HUES6 (cell line): ENCODE data around the gene RGS7.

Experiments used
- H3K27ac ChIP-seq: 2 replicates; pipeline ENCODE4 v1.7.0; 2013; ENCODE audit warnings: low read depth, mild to moderate bottlenecking, low read length, inconsistent platforms
- H3K27me3 ChIP-seq: 2 replicates; pipeline ENCODE4 v1.6.1; 2013; ENCODE audit warnings: low read length; ENCODE audit not compliant: control insufficient read depth, insufficient read depth
- H3K36me3 ChIP-seq: 2 replicates; pipeline ENCODE4 v1.6.1; 2013; ENCODE audit warnings: low read length; ENCODE audit not compliant: control insufficient read depth, insufficient read depth
- H3K4me1 ChIP-seq: 2 replicates; pipeline ENCODE4 v1.6.1; 2013; ENCODE audit warnings: low read length; ENCODE audit not compliant: control insufficient read depth, insufficient read depth
- H3K4me3 ChIP-seq: 2 replicates; pipeline ENCODE4 v1.5.1; 2013; ENCODE audit warnings: low read depth, low read length
- H3K9ac ChIP-seq: one replicate; pipeline ENCODE4 v1.6.1; 2013; ENCODE audit warnings: mild to moderate bottlenecking, low read length
- H3K9me3 ChIP-seq: 2 replicates; pipeline ENCODE4 v1.6.1; 2013; ENCODE audit warnings: low read depth, low read length; ENCODE audit not compliant: control insufficient read depth, insufficient read depth

RGS7 gene

DNA sequence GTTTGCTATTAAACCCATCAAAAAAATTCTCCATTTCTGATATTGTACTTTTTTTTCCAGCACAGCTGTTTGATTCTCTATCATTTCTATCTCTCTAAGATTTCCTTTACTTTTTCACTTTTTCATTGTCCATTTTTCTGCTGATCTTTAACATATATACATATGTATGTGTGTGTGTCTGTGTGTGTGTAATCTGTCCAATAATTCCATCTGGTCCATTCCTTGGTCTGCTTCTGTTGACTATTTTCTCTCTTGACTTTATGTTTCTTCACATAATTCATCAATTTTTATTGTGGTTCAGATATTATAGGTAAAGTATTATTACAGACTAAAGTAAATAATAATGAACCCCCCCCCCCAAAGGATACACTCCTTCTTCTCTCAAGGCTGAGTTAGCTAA is 84.2 kb downstream of the RGS7 start:
- Histone ChIP-seq H3K4me1 (no peaks in the 10 kb centered on the region), H3K9me3 (0 out of 2 replicates have a peak, but pooled peaks cover 12% of the 10 kb centered on the region), H3K9ac (no peak overlapping the region), H3K27me3 (no peaks in the 10 kb centered on the region), H3K36me3 (no peaks in the 10 kb centered on the region), H3K4me3 (no peak overlapping the region), H3K27ac (no peak overlapping the region)

DNA sequence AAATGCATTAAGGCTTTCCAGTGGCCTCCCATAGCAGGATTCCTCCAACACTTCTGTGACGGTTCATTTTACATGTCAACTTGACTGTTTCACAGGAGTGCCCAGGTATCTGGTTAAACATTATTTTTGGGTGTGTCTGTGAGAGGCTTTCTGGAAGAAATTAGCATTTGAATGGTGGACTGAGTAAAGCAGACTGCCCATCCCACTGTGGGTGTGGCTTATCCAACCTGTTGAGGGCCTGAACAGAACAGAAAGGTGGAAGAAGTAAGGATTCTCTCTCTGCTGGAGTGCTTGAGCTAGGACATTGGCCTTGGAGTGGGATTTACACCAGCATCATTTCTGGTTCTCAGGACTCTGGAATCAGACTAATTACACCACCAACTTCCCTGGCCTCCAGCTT is 85.6 kb downstream of the RGS7 start:
- Histone ChIP-seq H3K36me3 (no peaks in the 10 kb centered on the region), H3K27ac (no peak overlapping the region), H3K9ac (no peak overlapping the region), H3K4me3 (no peak overlapping the region), H3K27me3 (no peaks in the 10 kb centered on the region), H3K9me3 (0 out of 2 replicates have a peak, but pooled peaks cover 10% of the 10 kb centered on the region), H3K4me1 (no peaks in the 10 kb centered on the region)

DNA sequence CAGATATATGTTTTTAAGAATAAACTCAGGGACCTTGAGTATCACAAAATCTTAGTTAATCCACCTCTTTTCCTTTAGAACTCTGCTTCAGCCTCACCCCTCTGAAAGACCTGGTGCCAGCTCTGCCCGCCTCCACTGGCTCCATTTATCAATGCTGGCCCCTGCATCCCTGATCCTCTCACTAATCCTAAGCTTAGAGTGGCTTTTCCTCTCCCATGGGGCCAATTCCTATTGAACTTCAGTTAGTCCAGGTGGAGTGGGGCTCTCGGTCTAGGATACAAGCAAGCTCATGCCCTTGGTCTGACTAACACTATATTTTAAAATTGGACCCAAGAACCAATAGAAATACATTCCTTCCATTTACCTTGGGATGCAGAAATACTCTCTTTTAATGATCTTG is 87.0 kb downstream of the RGS7 start:
- Histone ChIP-seq H3K4me1 (no peaks in the 10 kb centered on the region), H3K9ac (no peak overlapping the region), H3K36me3 (no peaks in the 10 kb centered on the region), H3K4me3 (no peak overlapping the region), H3K27ac (no peak overlapping the region), H3K27me3 (no peaks in the 10 kb centered on the region), H3K9me3 (0 out of 2 replicates have a peak, but pooled peaks cover 10% of the 10 kb centered on the region)

DNA sequence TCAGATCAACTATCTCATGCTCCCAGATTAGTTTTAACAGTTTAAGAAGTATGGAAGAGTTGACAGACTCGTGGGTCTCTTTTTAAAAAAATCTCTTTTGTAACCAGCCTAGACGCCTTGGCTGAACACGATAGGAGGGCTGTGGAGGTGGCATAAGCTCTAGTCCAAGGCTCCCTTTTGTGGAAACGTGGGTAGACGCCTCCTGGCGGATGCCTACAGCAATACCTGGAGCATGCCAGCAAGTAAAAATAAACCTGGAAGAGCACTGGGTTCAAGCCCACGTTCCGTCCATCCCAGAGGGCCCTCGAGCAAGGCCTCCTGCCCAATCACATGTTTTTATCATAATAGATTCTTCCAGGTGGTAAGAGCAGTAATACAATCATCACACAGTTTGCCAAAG is 87.9 kb downstream of the RGS7 start:
- no peaks in the 10 kb centered on the region for H3K36me3 ChIP-seq
- H3K4me3 ChIP-seq = no peak overlapping the region
- H3K27me3 ChIP-seq = no peaks in the 10 kb centered on the region

DNA sequence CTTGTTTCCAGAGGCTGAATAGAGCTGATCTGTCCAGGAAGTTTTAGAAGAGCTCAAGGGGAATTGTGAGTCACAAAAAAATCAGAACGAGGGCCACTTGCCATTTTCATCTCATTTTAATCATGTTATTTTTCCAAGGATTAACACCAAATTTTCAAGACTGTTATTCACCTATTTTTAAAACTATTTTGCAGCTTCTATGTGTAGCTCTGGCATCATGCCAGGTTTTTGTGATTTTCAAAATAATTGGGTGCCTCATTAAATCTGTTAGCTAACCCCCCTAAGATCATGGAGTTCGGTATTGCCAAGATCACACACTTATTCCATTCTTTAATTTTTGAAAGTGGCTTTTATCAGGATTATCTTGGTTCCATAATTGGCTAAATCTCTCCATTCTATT is 90.9 kb downstream of the RGS7 start:
- no peak overlapping the region for H3K9ac ChIP-seq
- no peaks in the 10 kb centered on the region for H3K27me3 ChIP-seq
- H3K4me3 ChIP-seq = no peak overlapping the region
- no peaks in the 10 kb centered on the region for H3K4me1 ChIP-seq
- H3K27ac ChIP-seq = no peak overlapping the region
- H3K36me3 ChIP-seq = no peaks in the 10 kb centered on the region
- H3K9me3 ChIP-seq = no peaks in the 10 kb centered on the region

More for the DNA sequence above, 87.9 kb downstream of the RGS7 start:
- no peak overlapping the region for H3K9ac ChIP-seq
- H3K27ac ChIP-seq = no peak overlapping the region
- 0 out of 2 replicates have a peak, but pooled peaks cover 10% of the 10 kb centered on the region for H3K9me3 ChIP-seq
- H3K4me1 ChIP-seq = no peaks in the 10 kb centered on the region

DNA sequence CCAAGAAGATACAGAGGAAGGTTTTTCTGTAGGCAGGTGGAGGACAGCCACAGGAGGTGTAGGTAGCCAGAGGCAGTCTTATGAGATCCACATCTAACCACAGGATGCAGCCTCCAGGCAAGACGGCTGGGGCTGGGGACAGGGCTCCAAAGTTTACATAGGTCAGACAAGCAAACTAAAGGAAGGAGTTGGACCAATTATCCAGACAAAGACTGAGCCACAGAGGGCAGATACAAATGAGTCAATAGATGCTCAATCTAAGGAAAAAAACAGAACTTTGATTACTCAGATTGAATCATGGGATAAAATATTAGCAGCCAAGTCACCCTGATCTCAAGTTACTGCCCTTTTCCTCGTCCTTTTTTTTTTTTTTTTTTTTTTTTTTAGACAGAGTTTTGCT is 91.6 kb downstream of the RGS7 start:
- Histone ChIP-seq H3K27ac (no peak overlapping the region), H3K27me3 (no peaks in the 10 kb centered on the region), H3K4me1 (no peaks in the 10 kb centered on the region), H3K36me3 (no peaks in the 10 kb centered on the region), H3K4me3 (no peak overlapping the region), H3K9me3 (no peaks in the 10 kb centered on the region), H3K9ac (no peak overlapping the region)

DNA sequence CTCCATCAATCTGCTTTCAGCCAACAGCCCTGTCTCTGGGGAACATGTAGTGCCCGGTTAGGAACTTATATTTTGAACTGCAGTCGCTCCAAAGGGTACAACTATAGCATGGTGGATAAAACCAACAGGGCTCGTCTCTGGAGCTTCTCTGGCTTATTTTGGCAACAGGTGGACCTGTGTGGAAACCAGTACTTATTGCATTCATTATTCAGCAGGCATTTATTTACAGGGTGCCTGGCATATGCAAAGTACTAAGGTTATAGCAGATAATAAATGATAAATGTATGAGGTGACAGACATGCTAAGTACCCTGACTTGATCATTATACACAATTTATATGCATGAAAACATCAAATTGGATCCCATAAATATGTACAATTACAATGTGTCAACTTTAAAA is 93.7 kb downstream of the RGS7 start:
- Histone ChIP-seq H3K27me3 (no peaks in the 10 kb centered on the region), H3K36me3 (no peaks in the 10 kb centered on the region), H3K27ac (no peak overlapping the region), H3K9ac (no peak overlapping the region), H3K4me3 (no peak overlapping the region), H3K9me3 (no peaks in the 10 kb centered on the region), H3K4me1 (no peaks in the 10 kb centered on the region)

DNA sequence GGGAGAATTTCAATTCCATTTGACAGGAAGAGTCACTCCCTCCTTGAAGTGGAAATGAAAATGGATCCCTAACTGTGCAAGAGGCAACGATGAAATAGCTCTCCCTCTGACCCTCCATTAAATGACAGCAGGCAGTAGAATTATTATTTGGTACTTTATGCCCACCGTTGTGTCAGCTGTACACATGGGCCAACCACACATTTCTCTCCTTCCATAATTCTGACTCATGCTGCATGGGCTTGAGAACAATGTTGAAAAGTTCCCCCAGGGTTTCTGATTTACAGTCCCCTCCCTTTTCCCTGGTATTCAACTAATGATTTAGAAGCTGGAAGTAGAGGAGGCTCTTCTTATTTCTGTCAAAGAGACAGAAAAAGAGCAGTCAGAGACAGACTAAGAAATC is 103.5 kb downstream of the RGS7 start:
- no peaks in the 10 kb centered on the region for H3K4me1 ChIP-seq

DNA sequence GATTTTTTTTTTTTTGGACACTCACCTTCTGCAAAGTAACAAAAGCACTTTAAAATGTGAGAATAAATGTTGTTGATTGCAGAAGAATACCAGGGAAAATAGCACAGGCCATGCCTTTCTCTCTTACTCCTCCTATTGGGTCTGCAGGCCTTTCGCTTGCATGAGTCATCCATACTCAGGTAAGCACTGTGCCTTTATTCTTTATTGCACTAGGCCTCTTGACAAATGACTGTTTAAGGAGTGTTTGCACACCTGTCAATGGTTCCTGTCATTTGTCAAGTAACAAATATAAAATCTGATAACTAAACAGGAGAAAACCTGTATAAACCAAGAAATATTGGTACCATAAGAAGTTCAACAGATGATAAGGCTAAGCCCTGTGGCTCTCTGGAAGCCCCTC is 106.5 kb downstream of the RGS7 start:
- Histone ChIP-seq H3K27me3 (no peaks in the 10 kb centered on the region), H3K9ac (no peak overlapping the region), H3K4me3 (no peak overlapping the region), H3K36me3 (no peaks in the 10 kb centered on the region), H3K4me1 (no peaks in the 10 kb centered on the region; the same call in 1 of the 2 replicates), H3K9me3 (peaks cover 6% of the 10 kb centered on the region), H3K27ac (no peak overlapping the region)

More for the DNA sequence above, 103.5 kb downstream of the RGS7 start:
- no peaks in the 10 kb centered on the region for H3K27me3 ChIP-seq
- H3K36me3 ChIP-seq = no peaks in the 10 kb centered on the region
- H3K27ac ChIP-seq = no peak overlapping the region
- peaks cover 4% of the 10 kb centered on the region for H3K9me3 ChIP-seq
- H3K9ac ChIP-seq = no peak overlapping the region
- H3K4me3 ChIP-seq = no peak overlapping the region

DNA sequence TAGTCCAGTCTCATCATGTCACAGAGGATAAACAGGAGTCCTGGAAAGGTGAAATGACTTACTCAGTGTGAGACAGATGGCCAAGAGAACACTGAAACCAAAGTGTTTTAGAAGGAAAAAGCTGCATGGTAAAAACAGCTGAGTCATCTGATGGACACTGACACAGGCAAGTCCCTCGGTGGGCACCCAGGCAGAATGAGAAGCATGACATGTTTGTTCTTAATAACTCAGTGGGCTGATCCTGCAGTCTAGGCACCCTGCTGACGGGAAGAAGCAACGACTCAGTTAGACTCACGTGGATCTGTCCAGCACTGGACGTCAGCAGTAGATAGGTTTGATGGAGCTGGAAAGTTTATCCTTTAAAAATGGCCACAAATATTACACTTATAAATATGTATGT is 116.9 kb downstream of the RGS7 start:
- Histone ChIP-seq H3K27ac (no peak overlapping the region), H3K27me3 (no peaks in the 10 kb centered on the region), H3K9me3 (no peaks in the 10 kb centered on the region), H3K4me3 (no peak overlapping the region), H3K4me1 (no peaks in the 10 kb centered on the region), H3K9ac (no peak overlapping the region), H3K36me3 (no peaks in the 10 kb centered on the region)

DNA sequence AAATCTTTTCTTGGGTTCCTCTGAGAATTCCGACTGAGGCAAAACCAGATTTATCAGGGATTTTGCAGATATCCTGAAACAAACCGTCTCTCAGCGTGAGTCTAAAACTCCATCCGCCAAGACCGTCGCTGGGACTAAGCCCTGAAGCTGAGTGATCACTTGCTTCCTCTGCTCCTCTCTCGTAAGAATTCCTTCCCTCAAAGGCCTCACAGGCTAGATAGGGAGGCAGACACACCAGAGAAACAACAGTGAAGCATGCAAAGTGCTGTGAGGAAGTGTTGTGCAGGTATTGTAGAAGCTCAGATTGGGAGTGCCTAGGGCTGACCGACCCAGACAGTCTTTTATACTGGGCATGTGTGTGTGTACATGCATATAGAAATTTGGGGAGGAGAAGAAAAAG is 119.1 kb downstream of the RGS7 start:
- Histone ChIP-seq H3K9ac (no peak overlapping the region), H3K27me3 (no peaks in the 10 kb centered on the region), H3K4me1 (no peaks in the 10 kb centered on the region), H3K36me3 (no peaks in the 10 kb centered on the region), H3K27ac (no peak overlapping the region), H3K4me3 (no peak overlapping the region), H3K9me3 (no peaks in the 10 kb centered on the region)
